Esophagus mucosa (tissue), 1 donor: ENCODE measurements around the gene ABCB8. TPM values are rescaled to one million over a fixed set of nuclear protein-coding genes. Genes with fewer than 3 reads are reported as not detected.
"Not testable (repeated sequence)": the region's sequence is repeated elsewhere in the genome, so short reads cannot be mapped to it uniquely, and the experiment has no call there.

Source experiments
- ATAC-seq: fragments of 200-7000 bp; cut with Tn5 transposase; one replicate; pipeline ENCODE4 v1.9.1; 2020
- total RNA-seq: library from RNA; stranded (reverse); gene quantifications from one replicate; pipeline ENCODE4 v1.2.4, GENCODE V29; 2023
- donor health status: DM: yes; HTN: yes; CAD: no.

The ABCB8 gene
- total RNA-seq, 1 donor from 2014 or later = 25.1 TPM

DNA sequence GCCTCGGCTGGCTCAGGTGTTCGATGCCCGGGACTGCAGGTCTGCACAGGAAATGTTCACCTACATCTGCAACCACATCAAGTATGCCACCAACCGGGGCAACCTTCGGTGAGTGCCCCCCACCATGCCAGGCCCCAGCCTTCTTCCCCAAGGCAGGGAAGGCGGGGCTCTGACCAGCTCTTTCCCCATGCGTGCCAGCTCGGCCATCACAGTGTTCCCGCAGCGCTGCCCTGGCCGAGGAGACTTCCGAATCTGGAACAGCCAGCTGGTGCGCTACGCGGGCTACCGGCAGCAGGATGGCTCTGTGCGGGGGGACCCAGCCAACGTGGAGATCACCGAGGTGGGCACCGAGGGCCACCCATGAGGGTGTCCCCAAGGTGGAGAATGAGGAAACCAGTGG, 29.9 kb upstream of the ABCB8 start:
- no peak for ATAC-seq

- ATAC-seq = no peak
Measured at GRCh38 chr7:150999001-150999400, 29.2 kb upstream of the ABCB8 start.

GRCh38 chr7:150999497-151000230, 28.6 kb upstream of the ABCB8 start:
- ATAC-seq = no peak

DNA sequence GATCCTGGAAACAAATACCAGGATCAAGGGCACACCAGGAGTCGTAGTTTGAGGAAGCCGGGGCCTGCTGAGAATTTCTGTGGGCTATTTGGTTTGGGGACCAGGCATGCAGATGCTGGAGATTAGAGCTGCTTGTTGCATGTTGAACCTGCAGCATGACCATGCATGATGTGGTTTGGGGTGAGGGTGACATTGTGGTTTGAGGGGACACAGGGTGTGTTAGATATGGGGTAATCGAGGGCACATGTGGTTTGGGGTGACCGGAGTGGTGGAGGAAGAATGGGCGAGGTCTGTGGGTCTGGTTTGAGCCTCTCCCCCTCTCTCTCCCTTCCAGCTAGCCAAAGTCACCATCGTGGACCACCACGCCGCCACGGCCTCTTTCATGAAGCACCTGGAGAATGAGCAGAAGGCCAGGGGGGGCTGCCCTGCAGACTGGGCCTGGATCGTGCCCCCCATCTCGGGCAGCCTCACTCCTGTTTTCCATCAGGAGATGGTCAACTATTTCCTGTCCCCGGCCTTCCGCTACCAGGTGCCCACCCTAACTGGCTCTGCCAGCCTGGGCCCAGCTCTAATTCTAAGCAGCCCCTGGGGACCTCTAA, 27.3 kb upstream of the ABCB8 start:
- no peak for ATAC-seq

DNA sequence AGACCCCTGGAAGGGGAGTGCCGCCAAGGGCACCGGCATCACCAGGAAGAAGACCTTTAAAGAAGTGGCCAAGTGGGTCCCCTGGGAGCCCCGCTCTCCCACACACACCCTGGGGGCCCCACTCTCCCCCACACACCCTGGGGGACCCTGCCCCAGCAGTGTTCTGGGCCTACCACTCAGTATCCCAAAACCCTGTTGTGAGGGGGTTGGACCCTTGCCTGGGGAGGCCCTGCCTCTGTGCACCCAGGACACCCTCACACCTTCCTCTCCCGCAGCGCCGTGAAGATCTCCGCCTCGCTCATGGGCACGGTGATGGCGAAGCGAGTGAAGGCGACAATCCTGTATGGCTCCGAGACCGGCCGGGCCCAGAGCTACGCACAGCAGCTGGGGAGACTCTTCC, 26.7 kb upstream of the ABCB8 start:
- ATAC-seq = no peak

- ATAC-seq = peak; percentile 46
Measured at GRCh38 chr7:151003572-151003971, 24.7 kb upstream of the ABCB8 start.

GRCh38 chr7:151005566-151005965, 22.7 kb upstream of the ABCB8 start:
- no peak for ATAC-seq

GRCh38 chr7:151006590-151007300, 21.5 kb upstream of the ABCB8 start:
- no peak for ATAC-seq

GRCh38 chr7:151007469-151007898, 20.8 kb upstream of the ABCB8 start:
- ATAC-seq = no peak

DNA sequence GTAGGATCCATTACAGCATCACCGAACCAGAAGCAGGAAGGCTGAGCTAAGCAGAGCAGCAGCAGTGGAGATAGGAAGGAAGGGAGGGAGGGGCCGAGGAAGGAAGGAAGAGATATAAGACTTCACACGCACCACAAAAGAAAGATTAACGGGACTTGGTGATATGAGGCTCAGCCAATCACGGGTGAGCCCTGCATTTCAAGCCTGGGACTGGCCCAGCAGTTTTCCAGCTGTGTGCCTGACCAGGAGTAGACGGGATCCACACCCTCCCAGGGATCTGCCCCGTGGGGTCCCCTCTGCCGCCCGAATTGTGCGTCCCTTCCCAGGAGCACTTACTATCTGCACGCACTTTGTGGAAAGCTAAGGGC, 20.1 kb upstream of the ABCB8 start:
- ATAC-seq = no peak

DNA sequence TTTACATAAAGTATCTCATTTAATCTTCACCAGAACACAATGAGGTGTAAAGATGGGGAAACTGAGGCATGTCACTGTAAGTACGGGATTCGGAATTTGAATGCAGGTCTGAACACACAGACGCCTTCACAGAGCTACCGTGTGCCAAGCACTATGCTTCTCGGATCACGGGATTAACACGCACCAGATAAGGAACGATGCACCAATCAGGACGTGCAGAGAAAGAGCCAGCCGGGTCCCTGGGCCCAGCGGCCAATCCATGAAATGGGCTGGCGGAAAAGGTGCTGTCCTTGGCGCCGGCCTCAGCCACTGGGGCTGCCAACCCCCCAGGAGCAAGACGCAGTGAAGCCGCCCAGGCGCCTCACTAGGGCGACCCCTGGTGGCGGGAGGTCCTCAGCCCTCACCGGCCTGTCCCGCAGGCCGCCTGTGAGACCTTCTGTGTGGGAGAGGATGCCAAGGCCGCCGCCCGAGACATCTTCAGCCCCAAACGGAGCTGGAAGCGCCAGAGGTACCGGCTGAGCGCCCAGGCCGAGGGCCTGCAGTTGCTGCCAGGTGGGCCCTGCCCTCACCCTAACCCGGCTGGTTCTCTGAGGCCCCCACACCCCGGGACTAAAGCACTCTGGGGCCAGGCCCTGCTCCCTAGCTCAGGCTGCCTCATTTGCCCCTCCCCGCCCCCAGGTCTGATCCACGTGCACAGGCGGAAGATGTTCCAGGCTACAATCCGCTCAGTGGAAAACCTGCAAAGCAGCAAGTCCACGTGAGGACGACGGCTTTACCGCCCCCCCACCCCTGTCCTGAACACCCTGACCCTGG, 19.5 kb upstream of the ABCB8 start:
- peak; percentile 50 for ATAC-seq

DNA sequence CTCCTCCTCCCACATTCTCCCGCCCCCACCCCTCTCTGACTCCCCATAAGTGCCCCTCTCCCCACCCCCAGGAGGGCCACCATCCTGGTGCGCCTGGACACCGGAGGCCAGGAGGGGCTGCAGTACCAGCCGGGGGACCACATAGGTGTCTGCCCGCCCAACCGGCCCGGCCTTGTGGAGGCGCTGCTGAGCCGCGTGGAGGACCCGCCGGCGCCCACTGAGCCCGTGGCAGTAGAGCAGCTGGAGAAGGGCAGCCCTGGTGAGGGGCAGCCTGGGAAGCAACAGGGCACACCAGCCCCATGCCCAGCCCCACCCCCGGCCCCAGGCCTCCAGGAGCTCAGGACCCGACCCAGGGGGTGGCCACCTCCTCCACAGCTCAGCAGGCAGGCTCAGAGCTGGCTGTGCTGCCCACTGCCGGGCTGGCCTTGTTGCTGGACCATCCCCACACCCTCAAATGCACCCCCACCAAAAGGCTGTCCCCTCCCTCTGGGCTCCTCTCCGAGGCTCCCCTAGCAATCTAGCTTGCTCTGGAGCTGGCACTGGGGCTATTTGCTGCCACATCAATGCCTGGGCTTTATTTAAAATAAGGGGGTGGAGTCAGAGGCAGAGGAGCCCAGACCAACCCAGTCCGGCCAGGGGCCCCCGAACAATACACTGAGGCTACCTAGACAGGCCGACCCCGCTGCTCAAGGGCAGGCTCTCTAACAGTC, 18.8 kb upstream of the ABCB8 start:
- ATAC-seq = no peak

- no peak for ATAC-seq
Measured at GRCh38 chr7:151010037-151010306, 18.3 kb upstream of the ABCB8 start.

- ATAC-seq = peak; percentile 50
Measured at GRCh38 chr7:151010307-151011096, 17.7 kb upstream of the ABCB8 start.

- no peak for ATAC-seq
Measured at GRCh38 chr7:151011097-151011409, 17.2 kb upstream of the ABCB8 start.

DNA sequence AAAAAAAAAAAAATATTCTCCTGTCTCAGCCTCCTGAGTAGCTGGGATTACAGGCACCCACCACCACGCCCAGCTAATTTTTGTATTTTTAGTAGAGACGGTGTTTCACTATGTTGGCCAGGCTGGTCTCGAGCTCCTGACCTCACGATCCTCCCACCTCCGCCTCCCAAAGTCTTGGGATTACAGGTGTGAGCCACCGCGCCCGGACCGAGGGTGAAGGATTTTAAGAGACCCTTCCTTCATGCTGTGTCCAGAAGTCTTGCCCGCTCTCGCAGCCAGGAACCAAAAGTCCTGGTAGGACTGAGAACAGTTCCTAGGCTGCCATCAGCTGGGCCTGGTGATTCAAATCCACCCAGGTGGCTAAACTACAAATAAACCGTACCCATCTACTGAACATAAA, 16.6 kb upstream of the ABCB8 start:
- ATAC-seq = not testable (repeated sequence)

- peak; percentile 22 for ATAC-seq
Measured at GRCh38 chr7:151012031-151012692, 16.1 kb upstream of the ABCB8 start.

DNA sequence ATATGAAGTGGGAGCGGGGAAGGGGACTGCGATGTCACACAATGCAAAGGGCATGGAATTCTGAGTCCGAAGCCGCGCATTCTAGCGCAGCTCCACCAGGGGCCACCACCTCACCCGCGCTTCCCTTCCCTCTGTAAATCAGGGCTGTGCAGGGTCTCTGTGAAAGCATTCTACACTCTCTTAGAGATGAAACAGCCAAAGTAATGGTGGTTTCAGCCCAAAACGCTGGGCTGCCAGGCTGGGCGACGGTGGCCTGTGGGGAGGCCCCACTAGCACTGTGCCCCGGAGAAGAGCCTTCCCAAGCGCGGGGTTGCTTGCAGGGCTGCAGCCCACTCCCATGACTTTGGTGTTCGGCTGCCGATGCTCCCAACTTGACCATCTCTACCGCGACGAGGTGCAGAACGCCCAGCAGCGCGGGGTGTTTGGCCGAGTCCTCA, 15.3 kb upstream of the ABCB8 start:
- no peak for ATAC-seq

DNA sequence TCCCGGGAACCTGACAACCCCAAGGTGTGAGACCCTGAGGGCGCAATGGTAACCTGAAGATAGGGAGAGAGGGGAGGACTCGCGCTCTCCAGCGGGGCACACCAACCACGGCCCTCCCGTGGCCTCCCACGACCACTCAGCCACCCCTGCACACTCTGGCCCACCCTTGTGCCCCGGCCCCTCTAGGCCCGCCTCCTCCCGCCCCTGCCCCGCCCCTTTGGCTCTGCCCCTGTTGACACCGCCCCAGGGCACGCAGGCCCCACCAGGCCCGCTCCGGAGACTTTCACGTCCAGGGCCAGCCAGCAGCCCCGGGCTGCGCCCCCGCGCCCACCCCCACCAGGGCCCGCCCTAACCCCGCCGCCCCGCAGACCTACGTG, 14.9 kb upstream of the ABCB8 start:
- no peak for ATAC-seq

DNA sequence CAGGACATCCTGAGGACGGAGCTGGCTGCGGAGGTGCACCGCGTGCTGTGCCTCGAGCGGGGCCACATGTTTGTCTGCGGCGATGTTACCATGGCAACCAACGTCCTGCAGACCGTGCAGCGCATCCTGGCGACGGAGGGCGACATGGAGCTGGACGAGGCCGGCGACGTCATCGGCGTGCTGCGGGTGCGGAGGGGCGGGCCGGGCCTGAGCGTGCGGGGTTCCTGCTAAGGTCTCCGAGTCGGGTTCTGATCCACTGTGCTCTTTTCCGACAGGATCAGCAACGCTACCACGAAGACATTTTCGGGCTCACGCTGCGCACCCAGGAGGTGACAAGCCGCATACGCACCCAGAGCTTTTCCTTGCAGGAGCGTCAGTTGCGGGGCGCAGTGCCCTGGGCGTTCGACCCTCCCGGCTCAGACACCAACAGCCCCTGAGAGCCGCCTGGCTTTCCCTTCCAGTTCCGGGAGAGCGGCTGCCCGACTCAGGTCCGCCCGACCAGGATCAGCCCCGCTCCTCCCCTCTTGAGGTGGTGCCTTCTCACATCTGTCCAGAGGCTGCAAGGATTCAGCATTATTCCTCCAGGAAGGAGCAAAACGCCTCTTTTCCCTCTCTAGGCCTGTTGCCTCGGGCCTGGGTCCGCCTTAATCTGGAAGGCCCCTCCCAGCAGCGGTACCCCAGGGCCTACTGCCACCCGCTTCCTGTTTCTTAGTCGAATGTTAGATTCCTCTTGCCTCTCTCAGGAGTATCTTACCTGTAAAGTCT, 14.3 kb upstream of the ABCB8 start:
- peak; percentile 9 for ATAC-seq

DNA sequence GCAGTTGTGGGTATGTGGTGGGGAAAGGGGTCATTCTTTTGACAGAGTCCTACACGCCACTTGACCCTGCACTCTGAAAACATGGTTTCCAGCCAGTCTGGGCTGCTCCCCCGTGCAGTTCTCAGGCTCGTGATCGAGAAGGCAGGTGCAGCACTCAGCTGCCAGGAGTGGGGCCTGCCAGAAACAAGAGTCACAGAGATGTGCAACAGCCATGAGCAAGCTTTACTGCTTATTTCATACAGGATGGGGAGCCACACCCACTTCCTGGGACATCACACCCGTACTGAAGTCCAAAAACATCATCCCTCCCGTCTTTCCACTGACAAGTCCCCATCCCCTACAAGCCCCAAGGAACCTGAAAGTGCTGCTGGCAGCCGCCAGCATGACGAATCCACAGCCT, 13.3 kb upstream of the ABCB8 start:
- peak; percentile 43 for ATAC-seq
